H9 (cell line): ENCODE results near the gene DIP2A. TPM values are rescaled to one million over a fixed set of nuclear protein-coding genes. Genes with fewer than 3 reads are reported as not detected.
"Not testable (repeated sequence)": the region's sequence is repeated elsewhere in the genome, so short reads cannot be mapped to it uniquely, and the experiment has no call there.

ENCODE experiments used
- DNase-seq: peaks from one replicate; pipeline ENCODE4 v3.0.0-alpha.2; 2017
- H2AFZ ChIP-seq: one replicate; pipeline ENCODE4 v1.6.1; 2013; ENCODE audit warnings: mild to moderate bottlenecking, low read length, control low read depth, moderate library complexity
- H2AK5ac ChIP-seq: 2 replicates; pipeline ENCODE4 v1.6.1; 2013; ENCODE audit warnings: low read length, control low read depth, mixed read lengths; ENCODE audit not compliant: insufficient read length
- H2BK120ac ChIP-seq: one replicate; pipeline ENCODE4 v1.6.1; 2013; ENCODE audit warnings: low read depth, mild to moderate bottlenecking, low read length, control low read depth, inconsistent platforms; ENCODE audit not compliant: poor library complexity, severe bottlenecking
- H2BK12ac ChIP-seq: 2 replicates; pipeline ENCODE4 v1.6.1; 2013; ENCODE audit warnings: low read length, control low read depth, mixed read lengths, low read depth; ENCODE audit not compliant: insufficient read length
- H2BK15ac ChIP-seq: 2 replicates; pipeline ENCODE4 v1.6.1; 2013; ENCODE audit warnings: low read depth, low read length, control low read depth
- H2BK20ac ChIP-seq: one replicate; pipeline ENCODE4 v1.6.1; 2013; ENCODE audit warnings: low read depth, mild to moderate bottlenecking, low read length, control low read depth, inconsistent platforms; ENCODE audit not compliant: poor library complexity, severe bottlenecking
- H2BK5ac ChIP-seq: 2 replicates; pipeline ENCODE4 v1.6.1; 2013; ENCODE audit warnings: low read length, control low read depth, mixed read lengths; ENCODE audit not compliant: insufficient read length
- H3K14ac ChIP-seq: 2 replicates; pipeline ENCODE4 v1.6.1; 2013; ENCODE audit warnings: low read length, control low read depth; ENCODE audit not compliant: insufficient read depth
- H3K18ac ChIP-seq: 2 replicates; pipeline ENCODE4 v1.6.1; 2013; ENCODE audit warnings: low read depth, mild to moderate bottlenecking, mixed read lengths, low read length, control low read depth; ENCODE audit not compliant: insufficient read length
- H3K23ac ChIP-seq: 2 replicates; pipeline ENCODE4 v1.6.1; 2013; ENCODE audit warnings: low read length, control low read depth, mixed read lengths, low read depth; ENCODE audit not compliant: insufficient read length
- H3K23me2 ChIP-seq: 2 replicates; pipeline ENCODE4 v1.6.1; 2013; ENCODE audit warnings: low read depth, mild to moderate bottlenecking, mixed read lengths, low read length, control low read depth; ENCODE audit not compliant: insufficient read length, poor library complexity, severe bottlenecking
- H3K27ac ChIP-seq: 2 replicates; pipeline ENCODE4 v1.5.1; 2013; ENCODE audit warnings: low read length, control low read depth, mixed read lengths, low read depth; ENCODE audit not compliant: insufficient read length
- H3K27me3 ChIP-seq: 2 replicates; pipeline ENCODE4 v1.6.1; 2013; ENCODE audit warnings: low read length, control low read depth, inconsistent platforms; ENCODE audit not compliant: insufficient read depth
- H3K4ac ChIP-seq: 2 replicates; pipeline ENCODE4 v1.6.1; 2013; ENCODE audit warnings: low read depth, mild to moderate bottlenecking, control low read depth, inconsistent platforms, low read length, moderate library complexity
- H3K4me1 ChIP-seq: 2 replicates; pipeline ENCODE4 v1.6.1; 2013; ENCODE audit warnings: low read length, control low read depth, inconsistent platforms; ENCODE audit not compliant: insufficient read depth
- H3K4me2 ChIP-seq: 2 replicates; pipeline ENCODE4 v1.6.1; 2013; ENCODE audit warnings: low read length, control low read depth, mixed read lengths; ENCODE audit not compliant: insufficient read length, insufficient read depth
- H3K56ac ChIP-seq: 2 replicates; pipeline ENCODE4 v1.6.1; 2013; ENCODE audit warnings: low read depth, mild to moderate bottlenecking, mixed read lengths, low read length, control low read depth; ENCODE audit not compliant: insufficient read length
- H3K79me1 ChIP-seq: 2 replicates; pipeline ENCODE4 v1.6.1; 2013; ENCODE audit warnings: low read depth, mild to moderate bottlenecking, moderate library complexity, low read length, control low read depth, inconsistent platforms; ENCODE audit not compliant: insufficient read depth, poor library complexity, severe bottlenecking
- H3K79me2 ChIP-seq: 2 replicates; pipeline ENCODE4 v1.6.1; 2013; ENCODE audit warnings: low read length, control low read depth, inconsistent platforms; ENCODE audit not compliant: insufficient read depth
- H3K9ac ChIP-seq: 2 replicates; pipeline ENCODE4 v1.6.1; 2013; ENCODE audit warnings: low read length, control low read depth, mixed read lengths; ENCODE audit not compliant: insufficient read length; ENCODE audit errors: extremely low read depth
- H3K9me3 ChIP-seq: one replicate; pipeline ENCODE4 v1.6.1; 2013; ENCODE audit warnings: low read depth, low read length, inconsistent platforms; ENCODE audit not compliant: control insufficient read depth
- H3T11ph ChIP-seq: one replicate; pipeline ENCODE4 v1.6.1; 2013; ENCODE audit warnings: mild to moderate bottlenecking, low read length, control low read depth, inconsistent platforms
- H4K20me1 ChIP-seq: one replicate; pipeline ENCODE4 v1.6.1; 2013; ENCODE audit not compliant: control insufficient read depth, insufficient read length, insufficient read depth
- H4K5ac ChIP-seq: 2 replicates; pipeline ENCODE4 v1.6.1; 2013; ENCODE audit warnings: low read depth, mild to moderate bottlenecking, mixed read lengths, low read length, control low read depth; ENCODE audit not compliant: insufficient read length
- H4K8ac ChIP-seq: replicated peaks from 2 replicates; pipeline ENCODE4 v1.6.1; 2013; ENCODE audit warnings: low read length, control low read depth, mixed read lengths, low read depth; ENCODE audit not compliant: insufficient read length
- H4K91ac ChIP-seq: 2 replicates; pipeline ENCODE4 v1.6.1; 2013; ENCODE audit warnings: low read depth, mild to moderate bottlenecking, moderate library complexity, mixed read lengths, low read length, control low read depth; ENCODE audit not compliant: insufficient read length
- H3K27ac Mint-ChIP-seq, 3 experiments: 2 replicates in 2 of 3; 3 replicates in 1 of 3; pipeline ENCODE4 v1.8.0; 2020 to 2021; ENCODE audit warnings: mixed read lengths in 3 of 3, mild to moderate bottlenecking in 1 of 3, moderate library complexity in 1 of 3
- H3K27me3 Mint-ChIP-seq: 2 replicates; pipeline ENCODE4 v1.8.0; 2021; ENCODE audit warnings: low read depth, mild to moderate bottlenecking, moderate library complexity, mixed read lengths
- H3K36me3 Mint-ChIP-seq, 3 experiments: 2 replicates in 2 of 3; 3 replicates in 1 of 3; pipeline ENCODE4 v1.8.0; 2020 to 2021; ENCODE audit warnings: low read depth in 3 of 3, mixed read lengths in 3 of 3; ENCODE audit not compliant: insufficient read depth in 1 of 3
- H3K4me1 Mint-ChIP-seq, 2 experiments: 2 replicates each; pipeline ENCODE4 v1.8.0; 2020; ENCODE audit warnings: mixed read lengths in 2 of 2
- H3K4me3 Mint-ChIP-seq, 2 experiments: 2 replicates in 1 of 2; 3 replicates in 1 of 2; pipeline ENCODE4 v1.8.0; 2020 to 2021; ENCODE audit warnings: mild to moderate bottlenecking in 2 of 2, mixed read lengths in 2 of 2, moderate library complexity in 1 of 2
- H3K9me3 Mint-ChIP-seq, 2 experiments: 2 replicates in 1 of 2; 3 replicates in 1 of 2; pipeline ENCODE4 v1.8.0; 2020; ENCODE audit warnings: mild to moderate bottlenecking in 2 of 2, mixed read lengths in 2 of 2, moderate library complexity in 1 of 2
- WGBS: extraction: QIAGEN DNeasy Blood & Tissue Kit; methylation state at CpG from one replicate; pipeline ENCODE4 v1.1.7; 2013; ENCODE audit warnings: missing lambda C conversion rate, low lambda C conversion rate, mixed read lengths; ENCODE audit not compliant: insufficient read length; ENCODE audit errors: extremely low coverage; 5-methylcytosine and 5-hydroxymethylcytosine counted together
- total RNA-seq: library from RNA; stranded (reverse); gene quantifications from 2 replicates; pipeline ENCODE4 v1.2.1, GENCODE V29; 2021
- TF ChIP-seq, protein P1 (sequence below): fragments of 200-600 bp; sonication (generic); conservative IDR thresholded peaks from 3 replicates; pipeline ENCODE4 v1.8.0; 2021; ENCODE audit warnings: antibody characterized with exemption, mild to moderate bottlenecking

DIP2A gene
- total RNA-seq, 1 experiment from 2014 or later: 25.2 TPM

DNA sequence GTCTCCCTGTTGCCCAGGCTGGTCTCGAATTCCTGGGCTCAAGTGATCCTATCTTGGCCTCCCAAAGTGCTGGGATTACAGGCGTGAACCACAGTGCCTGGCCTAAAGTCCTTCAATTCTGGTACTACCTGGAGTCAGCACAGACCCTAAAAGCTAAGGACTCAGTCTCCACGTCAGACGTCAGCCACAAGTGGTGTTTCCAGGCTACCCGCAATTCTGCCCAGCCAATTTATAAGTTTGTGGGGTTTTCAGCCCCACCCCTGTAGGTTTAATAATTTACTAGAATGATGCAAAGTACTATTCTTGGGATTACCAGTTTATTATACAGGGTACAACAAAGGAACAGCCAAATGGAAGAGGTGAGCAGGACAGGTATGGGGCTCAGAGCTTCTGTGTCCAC lies 10.6 kb upstream of the DIP2A start:
- no peaks in the 10 kb centered on the region for H4K20me1 ChIP-seq
- H3T11ph ChIP-seq: no peak overlapping the region
- H2AK5ac ChIP-seq: no peak overlapping the region
- no peak overlapping the region for H3K4ac ChIP-seq
- WGBS: no CpG with 5 or more reads among the region's 5 CpGs
- no peak overlapping the region for H2BK12ac ChIP-seq
- no peak for DNase-seq
- H2BK20ac ChIP-seq: no peak overlapping the region
- no peak overlapping the region for H3K27ac ChIP-seq
- H2BK15ac ChIP-seq: no peak overlapping the region
- H2BK5ac ChIP-seq: no peak overlapping the region
- Mint-ChIP-seq H3K4me3 (no peak overlapping the region), H3K9me3 (peaks cover 22 to 24% of the 10 kb centered on the region in 2 experiments), H3K36me3 (peaks cover 41 to 62% (median 51%) of the 10 kb centered on the region in 3 experiments), H3K27me3 (no peaks in the 10 kb centered on the region), H3K4me1 (peaks cover 3 to 7% of the 10 kb centered on the region in 2 experiments), H3K27ac (no peak overlapping the region)
- no peak overlapping the region for H3K4me2 ChIP-seq
- no peak overlapping the region for H4K91ac ChIP-seq
- no peak overlapping the region for H4K5ac ChIP-seq
- H3K79me1 ChIP-seq: no peaks in the 10 kb centered on the region
- H2AFZ ChIP-seq: no peak overlapping the region
- H3K56ac ChIP-seq: no peak overlapping the region
- no peak overlapping the region for H2BK120ac ChIP-seq
- no peaks in the 10 kb centered on the region for H3K27me3 ChIP-seq
- no peak overlapping the region for H3K23ac ChIP-seq
- H4K8ac ChIP-seq: no peak overlapping the region
- H3K14ac ChIP-seq: no peak overlapping the region
- H3K23me2 ChIP-seq: no peaks in the 10 kb centered on the region
- H3K79me2 ChIP-seq: no peaks in the 10 kb centered on the region
- H3K4me1 ChIP-seq: no peaks in the 10 kb centered on the region
- H3K18ac ChIP-seq: no peak overlapping the region
- H3K9me3 ChIP-seq: no peaks in the 10 kb centered on the region
- no peak overlapping the region for H3K9ac ChIP-seq
- TF ChIP-seq, protein P1, sequence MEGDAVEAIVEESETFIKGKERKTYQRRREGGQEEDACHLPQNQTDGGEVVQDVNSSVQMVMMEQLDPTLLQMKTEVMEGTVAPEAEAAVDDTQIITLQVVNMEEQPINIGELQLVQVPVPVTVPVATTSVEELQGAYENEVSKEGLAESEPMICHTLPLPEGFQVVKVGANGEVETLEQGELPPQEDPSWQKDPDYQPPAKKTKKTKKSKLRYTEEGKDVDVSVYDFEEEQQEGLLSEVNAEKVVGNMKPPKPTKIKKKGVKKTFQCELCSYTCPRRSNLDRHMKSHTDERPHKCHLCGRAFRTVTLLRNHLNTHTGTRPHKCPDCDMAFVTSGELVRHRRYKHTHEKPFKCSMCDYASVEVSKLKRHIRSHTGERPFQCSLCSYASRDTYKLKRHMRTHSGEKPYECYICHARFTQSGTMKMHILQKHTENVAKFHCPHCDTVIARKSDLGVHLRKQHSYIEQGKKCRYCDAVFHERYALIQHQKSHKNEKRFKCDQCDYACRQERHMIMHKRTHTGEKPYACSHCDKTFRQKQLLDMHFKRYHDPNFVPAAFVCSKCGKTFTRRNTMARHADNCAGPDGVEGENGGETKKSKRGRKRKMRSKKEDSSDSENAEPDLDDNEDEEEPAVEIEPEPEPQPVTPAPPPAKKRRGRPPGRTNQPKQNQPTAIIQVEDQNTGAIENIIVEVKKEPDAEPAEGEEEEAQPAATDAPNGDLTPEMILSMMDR: no peak

DNA sequence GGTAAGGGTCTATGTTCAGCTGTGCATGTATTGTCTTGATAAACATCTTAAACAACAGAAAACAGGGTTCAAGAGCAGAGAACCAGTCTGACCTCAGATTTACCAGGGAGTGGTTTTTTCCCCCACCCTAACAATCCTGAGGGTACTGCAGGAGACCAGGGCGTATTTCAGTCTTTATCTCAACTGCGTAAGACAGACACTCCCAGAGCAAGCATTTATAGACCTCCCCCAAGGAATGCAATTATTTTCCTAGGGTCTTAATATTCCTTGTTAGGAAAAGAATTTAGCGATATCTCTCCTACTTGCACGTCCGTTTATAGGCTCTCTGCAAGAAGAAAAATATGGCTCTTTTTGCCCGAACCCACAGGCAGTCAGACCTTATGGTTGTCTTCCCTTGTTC lies 9.8 kb upstream of the DIP2A start:
- not testable (repeated sequence) for H3K27me3 Mint-ChIP-seq, H3K23ac ChIP-seq, H3K9me3 ChIP-seq

More for the DNA sequence above, 9.8 kb upstream of the DIP2A start:
- H3K4me1 Mint-ChIP-seq, H3K4me1 ChIP-seq, H2BK20ac ChIP-seq, H3T11ph ChIP-seq, H2BK15ac ChIP-seq, H3K4ac ChIP-seq, H3K23me2 ChIP-seq, H3K56ac ChIP-seq, H3K18ac ChIP-seq, H3K27me3 ChIP-seq, H3K4me3 Mint-ChIP-seq, H4K91ac ChIP-seq, H3K14ac ChIP-seq, H2BK120ac ChIP-seq, H3K9ac ChIP-seq, H2AFZ ChIP-seq, H4K5ac ChIP-seq, H3K79me2 ChIP-seq, H3K4me2 ChIP-seq, H3K27ac Mint-ChIP-seq, H4K8ac ChIP-seq, DNase-seq, H2BK12ac ChIP-seq, H2AK5ac ChIP-seq, H3K79me1 ChIP-seq, H2BK5ac ChIP-seq, H4K20me1 ChIP-seq, H3K27ac ChIP-seq: not testable (repeated sequence)
- no CpG with 5 or more reads among the region's 6 CpGs for WGBS
- peaks cover 41 to 58% (median 49%) of the 10 kb centered on the region in 3 experiments for H3K36me3 Mint-ChIP-seq
- peaks cover 22 to 24% of the 10 kb centered on the region in 2 experiments for H3K9me3 Mint-ChIP-seq
